GM12878 (cell line): Measurements from ENCODE around the gene DENND1B. TPM values are rescaled to one million over a fixed set of nuclear protein-coding genes. Genes with fewer than 3 reads are reported as not detected.

ENCODE experiments used
- ATAC-seq: fragments of 200-7000 bp; cut with Tn5 transposase; 3 replicates; pipeline ENCODE4 v1.9.1; 2020; ENCODE audit warnings: mild to moderate bottlenecking, moderate library complexity
- BruUV-seq: library from RNA; stranded (reverse); fragments of 400-500 nt; replicated peaks from 2 replicates; lab custom pipeline; 2021; lab: Mats Ljungman, UMichigan
- CTCF ChIA-PET: fragments of 300-600 bp; sonication (Branson Sonifier 250); formaldehyde crosslinking; extraction: SDS; loops from one replicate; lab custom pipeline; 2021; ENCODE audit warnings: inconsistent platforms; lab: Yijun Ruan, JAX
- POLR2A ChIA-PET: fragments of 350-600 bp; formaldehyde crosslinking; extraction: SDS; loops from one replicate; lab custom pipeline; 2021; ENCODE audit warnings: inconsistent platforms; lab: Charles Lee
- RAD21 ChIA-PET: fragments of 300-600 bp; sonication (Branson Sonifier 250); formaldehyde crosslinking; loops from one replicate; lab custom pipeline; 2023; ENCODE audit warnings: antibody characterized with exemption; ENCODE audit not compliant: unreplicated experiment; lab: Charles Lee
- SMC1A ChIA-PET: fragments of 300-600 bp; sonication (Branson Sonifier 250); formaldehyde crosslinking; loops from one replicate; lab custom pipeline; 2023; ENCODE audit not compliant: unreplicated experiment, uncharacterized antibody; lab: Charles Lee
- DNase-seq: peaks from one replicate; pipeline ENCODE4 v3.0.0-alpha.2; 2011; ENCODE audit warnings: low read depth, low spot score
- FAIRE-seq: peaks from 3 replicates; lab custom pipeline; 2011; peaks lifted over from hg19 to GRCh38; lab: Jason Lieb, UNC
- H2AFZ ChIP-seq: 2 replicates; pipeline ENCODE4 v1.6.0; 2011; ENCODE audit warnings: low read depth, low read length, control low read depth; ENCODE audit not compliant: control insufficient read depth
- H3K27ac ChIP-seq: 2 replicates; pipeline ENCODE4 v1.5.1; 2011; ENCODE audit warnings: control low read depth; ENCODE audit not compliant: control insufficient read depth, insufficient read depth
- H3K27me3 ChIP-seq, 2 experiments: replicated peaks in 1 of 2; 2 replicates each; pipeline versions ENCODE4 v1.6.0 to v1.6.1; 2011; ENCODE audit warnings: low read length in 1 of 2; ENCODE audit not compliant: control insufficient read depth in 2 of 2, insufficient read depth in 2 of 2
- H3K36me3 ChIP-seq, 2 experiments: 2 replicates each; pipeline ENCODE4 v1.5.1; 2011; ENCODE audit warnings: low read length in 1 of 2; ENCODE audit not compliant: control insufficient read depth in 2 of 2, insufficient read depth in 2 of 2
- H3K4me1 ChIP-seq: 2 replicates; pipeline ENCODE4 v1.6.1; 2011; ENCODE audit warnings: mild to moderate bottlenecking, low read length, moderate library complexity, mixed read lengths; ENCODE audit not compliant: control insufficient read depth, insufficient read depth
- H3K4me2 ChIP-seq: 2 replicates; pipeline ENCODE4 v1.6.0; 2011; ENCODE audit warnings: control low read depth; ENCODE audit not compliant: control insufficient read depth, insufficient read depth
- H3K4me3 ChIP-seq: fragments of 200-600 bp; sonication (generic); 2 replicates; pipeline ENCODE4 v1.5.1; 2016
- H3K79me2 ChIP-seq: 2 replicates; pipeline ENCODE4 v1.6.0; 2011; ENCODE audit warnings: low read length; ENCODE audit not compliant: control insufficient read depth, insufficient read depth
- H3K9ac ChIP-seq: 2 replicates; pipeline ENCODE4 v1.8.0; 2011; ENCODE audit warnings: low read length, control low read depth, mixed read lengths; ENCODE audit not compliant: control insufficient read depth, insufficient read depth
- H3K9me3 ChIP-seq: replicated peaks from 3 replicates; pipeline ENCODE4 v1.5.1; 2011; ENCODE audit warnings: mild to moderate bottlenecking, low read length; ENCODE audit not compliant: control insufficient read depth, insufficient read depth
- H4K20me1 ChIP-seq: 2 replicates; pipeline ENCODE4 v1.6.0; 2011; ENCODE audit not compliant: control insufficient read depth, insufficient read depth
- BMI1 ChIP-seq: fragments of 450-650 bp; IDR thresholded peaks from 2 replicates; pipeline ENCODE4 v1.6.1; 2016; ENCODE audit warnings: mild to moderate bottlenecking, moderate library complexity, borderline replicate concordance
- CHD2 ChIP-seq: IDR thresholded peaks from 2 replicates; pipeline ENCODE4 v1.6.1; 2011; ENCODE audit warnings: low read depth, low read length, improper control_type of control experiment, borderline replicate concordance
- IKZF2 ChIP-seq, 2 experiments: fragments of 450-650 bp; IDR thresholded peaks; 2 replicates each; pipeline ENCODE4 v1.6.1; 2017; ENCODE audit warnings: mild to moderate bottlenecking in 2 of 2, moderate library complexity in 2 of 2
- NFYB ChIP-seq: IDR thresholded peaks from 2 replicates; pipeline ENCODE4 v1.6.1; 2011; ENCODE audit warnings: low read depth, mild to moderate bottlenecking, low read length, improper control_type of control experiment, moderate library complexity; ENCODE audit not compliant: insufficient read depth
- RAD51 ChIP-seq: fragments of 450-650 bp; IDR thresholded peaks from 2 replicates; pipeline ENCODE4 v1.6.1; 2016; ENCODE audit warnings: moderate library complexity, mild to moderate bottlenecking, inconsistent platforms
- RB1 ChIP-seq: fragments of 450-650 bp; formaldehyde crosslinking; IDR thresholded peaks from 2 replicates; pipeline ENCODE4 v1.6.1; 2017; ENCODE audit warnings: mild to moderate bottlenecking, borderline replicate concordance
- SIN3A ChIP-seq: IDR thresholded peaks from 2 replicates; pipeline ENCODE4 v1.6.1; 2012; ENCODE audit warnings: low read depth, low read length, improper control_type of control experiment
- TCF7 ChIP-seq: IDR thresholded peaks from 2 replicates; pipeline ENCODE4 v1.6.1; 2014; ENCODE audit warnings: antibody characterized with exemption, borderline replicate concordance
- ZBED1 ChIP-seq: IDR thresholded peaks from 2 replicates; pipeline ENCODE4 v1.6.1; 2016; ENCODE audit warnings: borderline replicate concordance
- in situ Hi-C: fragments of 300-500 bp; cut with MboI; formaldehyde crosslinking; loops from 9 replicates; pipeline ENCODE4 v1.14.3; 2018; ENCODE audit warnings: mixed read lengths
- intact Hi-C: fragments of 100-400 bp; cut with micrococcal nuclease; formaldehyde crosslinking; loops from one replicate; pipeline ENCODE4 v1.14.2; 2022; ENCODE audit not compliant: unreplicated experiment
- polyA plus RNA-seq, 11 experiments: library from polyadenylated mRNA; depleted of rRNA in 4 of 11; unstranded in 6 of 11; stranded (reverse) in 5 of 11; fragments of >200 nt; fragmentation: Nextera tagmentation in 4 of 11; fragmentation: Illumina TruSeq in 1 of 11; extraction: Ambion mirVana in 4 of 11; extraction: Trizol in 1 of 11; gene quantifications; 1 replicate in 1 of 11; 2 replicates in 10 of 11; pipeline versions ENCODE4 v1.2.1 to v1.2.3, GENCODE V29; 2011 to 2016; ENCODE audit warnings: inconsistent platforms in 2 of 11, missing spikeins in 2 of 11, low read depth in 1 of 11
- total RNA-seq, 4 experiments: library from RNA; depleted of rRNA in 3 of 4; stranded (reverse); fragments of >200 nt in 3 of 4; fragmentation: Illumina TruSeq in 1 of 4; extraction: Trizol in 1 of 4; gene quantifications; 2 replicates each; pipeline versions ENCODE4 v1.2.1 to v1.2.3, GENCODE V29; 2013 to 2021
- TF ChIP-seq, protein P1 (sequence below): fragments of 150-350 bp; IDR thresholded peaks from 2 replicates; pipeline ENCODE4 v1.6.1; 2014; ENCODE audit warnings: mild to moderate bottlenecking, low read depth, low read length
- TF ChIP-seq, protein P2 (sequence below): fragments of 450-650 bp; IDR thresholded peaks from 2 replicates; pipeline ENCODE4 v1.6.1; 2017; ENCODE audit warnings: mild to moderate bottlenecking, low read depth, inconsistent platforms; ENCODE audit not compliant: poor library complexity, severe bottlenecking
- TF ChIP-seq, protein P3 (sequence below): IDR thresholded peaks from 2 replicates; pipeline ENCODE4 v1.6.1; 2011; ENCODE audit warnings: borderline replicate concordance, low read depth, mild to moderate bottlenecking, moderate library complexity, low read length; ENCODE audit not compliant: insufficient read depth, poor library complexity, severe bottlenecking
- TF ChIP-seq, protein P4 (sequence below), 3 experiments: IDR thresholded peaks in 2 of 3; conservative IDR thresholded peaks in 1 of 3; 2 replicates each; pipeline ENCODE4 v1.5.1; 2011; ENCODE audit warnings: low read depth in 3 of 3, low read length in 3 of 3, mild to moderate bottlenecking in 3 of 3, control low read depth in 2 of 3, moderate library complexity in 2 of 3, inconsistent platforms in 1 of 3, mixed read lengths in 1 of 3; ENCODE audit not compliant: control insufficient read depth in 2 of 3, insufficient read depth in 1 of 3; ENCODE audit errors: extremely low read depth in 1 of 3

Gene DENND1B
- total and polyA plus RNA-seq, 10 of the 15 experiments (the other 5 are each of a cell fraction or from before 2014, with no cell fraction given): 1.7 to 10.7 (median 8.0) TPM

DNA sequence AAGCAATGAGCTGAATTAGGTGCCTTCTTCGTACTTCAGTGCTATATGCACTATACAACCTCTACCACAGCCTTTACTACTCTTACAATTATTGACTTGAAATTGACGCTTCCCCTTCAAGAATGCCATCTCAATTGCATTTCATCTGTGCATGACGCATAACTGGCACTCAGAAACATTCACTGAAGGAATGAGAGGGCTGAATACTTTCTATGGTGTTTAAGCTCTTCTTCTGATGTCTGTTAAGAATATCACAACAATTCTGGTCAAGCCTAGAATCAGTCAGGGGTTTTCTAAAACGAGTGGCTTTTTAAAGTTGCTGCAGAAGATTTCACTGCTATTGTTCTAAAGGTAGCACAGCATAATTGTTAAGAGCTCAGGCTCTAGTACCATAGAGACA is 11.5 kb downstream of the DENND1B start (continued):
- TF ChIP-seq, protein P1, sequence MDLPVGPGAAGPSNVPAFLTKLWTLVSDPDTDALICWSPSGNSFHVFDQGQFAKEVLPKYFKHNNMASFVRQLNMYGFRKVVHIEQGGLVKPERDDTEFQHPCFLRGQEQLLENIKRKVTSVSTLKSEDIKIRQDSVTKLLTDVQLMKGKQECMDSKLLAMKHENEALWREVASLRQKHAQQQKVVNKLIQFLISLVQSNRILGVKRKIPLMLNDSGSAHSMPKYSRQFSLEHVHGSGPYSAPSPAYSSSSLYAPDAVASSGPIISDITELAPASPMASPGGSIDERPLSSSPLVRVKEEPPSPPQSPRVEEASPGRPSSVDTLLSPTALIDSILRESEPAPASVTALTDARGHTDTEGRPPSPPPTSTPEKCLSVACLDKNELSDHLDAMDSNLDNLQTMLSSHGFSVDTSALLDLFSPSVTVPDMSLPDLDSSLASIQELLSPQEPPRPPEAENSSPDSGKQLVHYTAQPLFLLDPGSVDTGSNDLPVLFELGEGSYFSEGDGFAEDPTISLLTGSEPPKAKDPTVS: no peak
- TF ChIP-seq, protein P2, sequence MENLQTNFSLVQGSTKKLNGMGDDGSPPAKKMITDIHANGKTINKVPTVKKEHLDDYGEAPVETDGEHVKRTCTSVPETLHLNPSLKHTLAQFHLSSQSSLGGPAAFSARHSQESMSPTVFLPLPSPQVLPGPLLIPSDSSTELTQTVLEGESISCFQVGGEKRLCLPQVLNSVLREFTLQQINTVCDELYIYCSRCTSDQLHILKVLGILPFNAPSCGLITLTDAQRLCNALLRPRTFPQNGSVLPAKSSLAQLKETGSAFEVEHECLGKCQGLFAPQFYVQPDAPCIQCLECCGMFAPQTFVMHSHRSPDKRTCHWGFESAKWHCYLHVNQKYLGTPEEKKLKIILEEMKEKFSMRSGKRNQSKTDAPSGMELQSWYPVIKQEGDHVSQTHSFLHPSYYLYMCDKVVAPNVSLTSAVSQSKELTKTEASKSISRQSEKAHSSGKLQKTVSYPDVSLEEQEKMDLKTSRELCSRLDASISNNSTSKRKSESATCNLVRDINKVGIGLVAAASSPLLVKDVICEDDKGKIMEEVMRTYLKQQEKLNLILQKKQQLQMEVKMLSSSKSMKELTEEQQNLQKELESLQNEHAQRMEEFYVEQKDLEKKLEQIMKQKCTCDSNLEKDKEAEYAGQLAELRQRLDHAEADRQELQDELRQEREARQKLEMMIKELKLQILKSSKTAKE: no peak
- TF ChIP-seq RB1: no peak
- TF ChIP-seq, protein P3, sequence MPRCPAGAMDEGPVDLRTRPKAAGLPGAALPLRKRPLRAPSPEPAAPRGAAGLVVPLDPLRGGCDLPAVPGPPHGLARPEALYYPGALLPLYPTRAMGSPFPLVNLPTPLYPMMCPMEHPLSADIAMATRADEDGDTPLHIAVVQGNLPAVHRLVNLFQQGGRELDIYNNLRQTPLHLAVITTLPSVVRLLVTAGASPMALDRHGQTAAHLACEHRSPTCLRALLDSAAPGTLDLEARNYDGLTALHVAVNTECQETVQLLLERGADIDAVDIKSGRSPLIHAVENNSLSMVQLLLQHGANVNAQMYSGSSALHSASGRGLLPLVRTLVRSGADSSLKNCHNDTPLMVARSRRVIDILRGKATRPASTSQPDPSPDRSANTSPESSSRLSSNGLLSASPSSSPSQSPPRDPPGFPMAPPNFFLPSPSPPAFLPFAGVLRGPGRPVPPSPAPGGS: no peak
- TF ChIP-seq NFYB: no peak
- no peak for TF ChIP-seq IKZF2 (IDR thresholded peaks at IDR 0.05)

DNA sequence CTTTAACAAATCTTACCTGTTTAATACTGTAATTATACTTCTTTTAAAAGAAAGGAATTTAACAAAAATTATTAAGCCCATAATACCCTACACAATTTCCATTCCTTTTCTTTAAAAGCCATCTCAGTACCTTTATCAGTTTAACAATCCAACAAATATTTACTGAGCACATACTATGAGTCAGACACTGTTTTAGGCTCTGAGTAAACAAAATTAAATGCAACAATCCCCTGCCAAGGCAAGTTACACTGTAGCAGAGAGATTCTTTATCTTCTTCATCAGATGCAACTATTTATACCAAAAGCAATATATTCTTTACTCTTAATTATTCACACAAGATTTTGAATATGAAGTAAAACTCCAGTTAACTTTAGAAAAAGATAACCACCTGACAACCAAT is 12.0 kb downstream of the DENND1B start:
- Histone ChIP-seq H3K4me1 (peaks cover 6% of the 10 kb centered on the region; the same call in 1 of the 2 replicates), H3K27me3 (no peaks in the 10 kb centered on the region), H2AFZ (no peak overlapping the region), H3K36me3 (no peaks in the 10 kb centered on the region), H3K79me2 (no peaks in the 10 kb centered on the region), H3K27ac (no peak overlapping the region), H4K20me1 (no peaks in the 10 kb centered on the region), H3K4me3 (no peak overlapping the region), H3K9me3 (no peaks in the 10 kb centered on the region), H3K9ac (no peak overlapping the region), H3K4me2 (no peak overlapping the region)
- no peak for DNase-seq
- CTCF ChIA-PET: interaction anchor here (0.6 to 0.8 kb wide), 3 partner anchors 20 to 1058 kb away, joined by 3 to 4 read pairs (median 3); no protein-coding TSS in a partner anchor
- RAD21 ChIA-PET: interaction anchor here (1.1 kb wide), 1 partner anchor 144 kb away, joined by 3 read pairs; no protein-coding TSS in a partner anchor
- POLR2A ChIA-PET: interaction anchor here (0.6 kb wide), 1 partner anchor 93 kb away, joined by 4 read pairs; no protein-coding TSS in a partner anchor
- in situ Hi-C loops: no loop called here
- FAIRE-seq: no peak
- intact Hi-C loops: no loop called here
- no peak for ATAC-seq
- no TSS peak for BruUV-seq
- TF ChIP-seq, protein P4, sequence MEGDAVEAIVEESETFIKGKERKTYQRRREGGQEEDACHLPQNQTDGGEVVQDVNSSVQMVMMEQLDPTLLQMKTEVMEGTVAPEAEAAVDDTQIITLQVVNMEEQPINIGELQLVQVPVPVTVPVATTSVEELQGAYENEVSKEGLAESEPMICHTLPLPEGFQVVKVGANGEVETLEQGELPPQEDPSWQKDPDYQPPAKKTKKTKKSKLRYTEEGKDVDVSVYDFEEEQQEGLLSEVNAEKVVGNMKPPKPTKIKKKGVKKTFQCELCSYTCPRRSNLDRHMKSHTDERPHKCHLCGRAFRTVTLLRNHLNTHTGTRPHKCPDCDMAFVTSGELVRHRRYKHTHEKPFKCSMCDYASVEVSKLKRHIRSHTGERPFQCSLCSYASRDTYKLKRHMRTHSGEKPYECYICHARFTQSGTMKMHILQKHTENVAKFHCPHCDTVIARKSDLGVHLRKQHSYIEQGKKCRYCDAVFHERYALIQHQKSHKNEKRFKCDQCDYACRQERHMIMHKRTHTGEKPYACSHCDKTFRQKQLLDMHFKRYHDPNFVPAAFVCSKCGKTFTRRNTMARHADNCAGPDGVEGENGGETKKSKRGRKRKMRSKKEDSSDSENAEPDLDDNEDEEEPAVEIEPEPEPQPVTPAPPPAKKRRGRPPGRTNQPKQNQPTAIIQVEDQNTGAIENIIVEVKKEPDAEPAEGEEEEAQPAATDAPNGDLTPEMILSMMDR (IDR thresholded peaks at IDR 0.05 in 2 of 3, conservative IDR thresholded peaks at IDR 0.05 in 1 of 3; ENCODE audit: control insufficient read depth in 2 of 3, extremely low read depth in 1 of 3, insufficient read depth in 1 of 3, low read depth in 3 of 3, low read length in 3 of 3): no peak
- no peak for TF ChIP-seq CHD2
- TF ChIP-seq IKZF2 (IDR thresholded peaks at IDR 0.05): no peak
- TF ChIP-seq SIN3A: no peak
- TF ChIP-seq TCF7: no peak
- no peak for TF ChIP-seq RAD51
- TF ChIP-seq BMI1: no peak
- no peak for TF ChIP-seq ZBED1
- SMC1A ChIA-PET: interaction anchor here (1.0 kb wide), 1 partner anchor 20 kb away, joined by 3 read pairs; no protein-coding TSS in a partner anchor
